Measurements from ENCODE around the gene CLDN18.

Gene CLDN18

GRCh38 chr3:138027821-138028220 lies 17.9 kb downstream of the CLDN18 start:
- DNase-seq (ENCODE audit: low spot score) = no peak

GRCh38 chr3:138030734-138031280 lies 20.8 kb downstream of the CLDN18 start:
- no peak for DNase-seq (ENCODE audit: low spot score)

GRCh38 chr3:138031536-138031935 lies 21.6 kb downstream of the CLDN18 start:
- DNase-seq (ENCODE audit: low spot score) = no peak

GRCh38 chr3:138032567-138032966 lies 22.6 kb downstream of the CLDN18 start:
- DNase-seq (ENCODE audit: low spot score) = no peak

- no peak for DNase-seq (ENCODE audit: low spot score)
Measured at GRCh38 chr3:138033202-138033691, 23.3 kb downstream of the CLDN18 start.

GRCh38 chr3:138034918-138035317 lies 25.0 kb downstream of the CLDN18 start:
- DNase-seq (ENCODE audit: low spot score) = no peak

GRCh38 chr3:138036572-138036971 lies 26.6 kb downstream of the CLDN18 start:
- no peak for DNase-seq (ENCODE audit: low spot score)

GRCh38 chr3:138038725-138039462 lies 28.9 kb downstream of the CLDN18 start:
- DNase-seq (ENCODE audit: low spot score) = no peak

GRCh38 chr3:138042043-138042442 lies 32.1 kb downstream of the CLDN18 start:
- DNase-seq (ENCODE audit: low spot score) = no peak

- DNase-seq (ENCODE audit: low spot score) = no peak
Measured at GRCh38 chr3:138043266-138044029, 33.5 kb downstream of the CLDN18 start.

- DNase-seq (ENCODE audit: low spot score) = no peak
Measured at GRCh38 chr3:138046085-138046484, 36.1 kb downstream of the CLDN18 start.

- no peak for DNase-seq (ENCODE audit: low spot score)
Measured at GRCh38 chr3:138046955-138047354, 37.0 kb downstream of the CLDN18 start.

- no peak for DNase-seq (ENCODE audit: low spot score)
Measured at GRCh38 chr3:138047596-138048158, 37.7 kb downstream of the CLDN18 start.

GRCh38 chr3:138049157-138049919 lies 39.4 kb downstream of the CLDN18 start:
- no peak for DNase-seq (ENCODE audit: low spot score)

- peak; percentile 14 for DNase-seq (ENCODE audit: low spot score)
Measured at GRCh38 chr3:138051947-138052802, 42.2 kb downstream of the CLDN18 start.

- no peak for DNase-seq (ENCODE audit: low spot score)
Measured at GRCh38 chr3:138054057-138054456, 44.1 kb downstream of the CLDN18 start.

- no peak for DNase-seq (ENCODE audit: low spot score)
Measured at GRCh38 chr3:138057384-138057783, 47.4 kb downstream of the CLDN18 start.

GRCh38 chr3:138059261-138059660 lies 49.3 kb downstream of the CLDN18 start:
- no peak for DNase-seq (ENCODE audit: low spot score)

GRCh38 chr3:138060792-138061191 lies 50.8 kb downstream of the CLDN18 start:
- DNase-seq (ENCODE audit: low spot score) = no peak

GRCh38 chr3:138062037-138062436 lies 52.1 kb downstream of the CLDN18 start:
- no peak for DNase-seq (ENCODE audit: low spot score)

- DNase-seq (ENCODE audit: low spot score) = no peak
Measured at GRCh38 chr3:138062626-138063025, 52.7 kb downstream of the CLDN18 start.
